ENCODE results near the gene ZNF524. TPM values are rescaled to one million over a fixed set of nuclear protein-coding genes. Genes with fewer than 3 reads are reported as not detected.

The ZNF524 gene
- total and polyA plus RNA-seq, 9 of the 15 experiments (the other 6 are each of a cell fraction or from before 2014, with no cell fraction given) = 0.08 to 15.6 (median 2.9) TPM

GRCh38 chr19:55643003-55643886 lies 43.2 kb downstream of the ZNF524 start, which contains the start of gene ZNF581 (continued):
- TF ChIP-seq TSHZ1 (CRISPR knock-in tag; IDR thresholded peaks at IDR 0.05) (no peak), FOXP4 (CRISPR knock-in tag; IDR thresholded peaks at IDR 0.05; ENCODE audit: borderline replicate concordance) (no peak), ZFP1 (CRISPR knock-in tag; IDR thresholded peaks at IDR 0.05) (no peak), LARP7 (IDR thresholded peaks at IDR 0.05) (no peak), ZNF644 (tag; IDR thresholded peaks at IDR 0.05; ENCODE audit: low read depth) (no peak), BRD4 (IDR thresholded peaks at IDR 0.05) (no peak), HMG20B (CRISPR knock-in tag; IDR thresholded peaks at IDR 0.05) (no peak), TAF9B (IDR thresholded peaks at IDR 0.05; ENCODE audit: partially characterized antibody) (no peak), ZNF133 (CRISPR knock-in tag; IDR thresholded peaks at IDR 0.05) (no peak), SNAPC5 (CRISPR knock-in tag; IDR thresholded peaks at IDR 0.05) (no peak), ZMIZ1 (IDR thresholded peaks at IDR 0.05; ENCODE audit: low read depth in 2 of 2, low read length in 2 of 2) (no peak), ELF4 (CRISPR knock-in tag; IDR thresholded peaks at IDR 0.05) (no peak), ZNF518B (CRISPR knock-in tag; IDR thresholded peaks at IDR 0.05) (no peak), SP2 (IDR thresholded peaks at IDR 0.05; ENCODE audit: extremely low read depth, low read depth, low read length, poor library complexity, severe bottlenecking) (no peak)
